Breast epithelium (tissue), 3 donors: ENCODE data around the gene CASKIN2.

Source experiments
- CTCF ChIP-seq, 3 donors: fragments of 450-650 bp; IDR thresholded peaks; one replicate each; pipeline ENCODE4 v1.5.1; 2016 to 2017; ENCODE audit warnings: antibody characterized with exemption in 3 of 3, mild to moderate bottlenecking in 3 of 3, moderate library complexity in 3 of 3
- POLR2A ChIP-seq: fragments of 450-650 bp; IDR thresholded peaks from one replicate; pipeline ENCODE4 v1.6.1; 2016; ENCODE audit warnings: antibody characterized with exemption, mild to moderate bottlenecking, moderate library complexity

GRCh38 chr17:75511610-75512575, 3.4 kb downstream of the CASKIN2 start:
- TF ChIP-seq CTCF (IDR thresholded peaks at IDR 0.05) = no peak
- no peak for TF ChIP-seq POLR2A
